GM23338 (cell line): ENCODE results near the gene PUM1.

Experiments used
- CTCF ChIP-seq, 2 experiments: fragments of 200-600 bp in 1 of 2; sonication (generic) in 1 of 2; conservative IDR thresholded peaks; 2 replicates each; pipeline versions ENCODE4 v1.5.1 to v1.6.1; 2016 to 2017; ENCODE audit warnings: antibody characterized with exemption in 2 of 2, low read depth in 2 of 2, mild to moderate bottlenecking in 2 of 2, moderate library complexity in 1 of 2
- EZH2 ChIP-seq: fragments of 200-600 bp; sonication (generic); IDR thresholded peaks from one replicate; pipeline ENCODE4 v1.8.0; 2017; ENCODE audit warnings: antibody characterized with exemption, mild to moderate bottlenecking, low read depth; ENCODE audit not compliant: unreplicated experiment
- JUNB ChIP-seq: IDR thresholded peaks from one replicate; pipeline ENCODE4 v1.6.1; 2016; ENCODE audit warnings: antibody characterized with exemption; ENCODE audit not compliant: unreplicated experiment
- POLR2AphosphoS5 ChIP-seq: IDR thresholded peaks from 2 replicates; pipeline ENCODE4 v1.6.1; 2016; ENCODE audit warnings: antibody characterized with exemption, low read depth

DNA sequence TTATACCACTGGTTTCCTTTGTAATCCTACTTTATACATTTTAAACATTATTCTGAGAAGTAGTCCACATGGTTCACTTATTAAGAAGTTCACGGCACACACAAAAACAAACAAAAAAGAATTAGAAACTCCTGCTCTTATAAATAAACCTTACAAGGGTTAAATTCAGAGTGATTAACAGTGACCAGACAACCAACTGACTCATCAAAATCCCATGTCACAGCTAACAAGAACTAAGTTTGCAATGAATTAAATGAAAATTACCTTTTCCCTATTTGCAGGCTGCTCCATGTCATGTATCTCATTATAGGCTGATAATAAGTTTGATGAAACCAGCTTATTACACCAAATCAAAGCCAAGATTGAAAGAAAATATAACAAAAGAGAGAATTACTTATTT, 77.5 kb downstream of the PUM1 start:
- no peak for TF ChIP-seq CTCF (conservative IDR thresholded peaks at IDR 0.05; ENCODE audit: low read depth in 2 of 2)
- TF ChIP-seq POLR2AphosphoS5, result no peak
- TF ChIP-seq EZH2, result no peak
- TF ChIP-seq JUNB, result no peak
